H1 (cell line): Measurements from ENCODE around the gene ARHGAP6. TPM values are rescaled to one million over a fixed set of nuclear protein-coding genes. Genes with fewer than 3 reads are reported as not detected.

ENCODE experiments used
- CTCF ChIA-PET: fragments of 300-600 bp; sonication (Branson Sonifier 250); formaldehyde crosslinking; loops from one replicate; lab custom pipeline; 2021; ENCODE audit not compliant: partially characterized antibody; lab: Charles Lee
- POLR2A ChIA-PET: fragments of 300-600 bp; sonication (Branson Sonifier 250); formaldehyde crosslinking; loops from one replicate; lab custom pipeline; 2021; ENCODE audit warnings: inconsistent platforms; ENCODE audit not compliant: partially characterized antibody; lab: Charles Lee
- DNase-seq, 2 experiments: peaks; one replicate each; pipeline versions ENCODE4 v3.0.0 to v3.0.0-alpha.2; 2010 to 2022; ENCODE audit warnings: low spot score in 2 of 2, low read depth in 1 of 2, mixed read lengths in 1 of 2
- FAIRE-seq: peaks from 2 replicates; lab custom pipeline; 2011; peaks lifted over from hg19 to GRCh38; lab: Jason Lieb, UNC
- H2AFZ ChIP-seq: 2 replicates; pipeline ENCODE4 v1.8.1; 2012; ENCODE audit warnings: low read length, inconsistent platforms
- H2AK5ac ChIP-seq: 2 replicates; pipeline ENCODE4 v1.6.1; 2013; ENCODE audit warnings: low read depth, low read length
- H2BK120ac ChIP-seq: replicated peaks from 2 replicates; pipeline ENCODE3; 2013; ENCODE audit warnings: low read depth, low read length, inconsistent platforms
- H2BK12ac ChIP-seq: 2 replicates; pipeline ENCODE4 v1.6.1; 2013; ENCODE audit warnings: low read depth, low read length
- H2BK15ac ChIP-seq: 2 replicates; pipeline ENCODE4 v1.6.1; 2013; ENCODE audit warnings: low read length
- H2BK20ac ChIP-seq: 2 replicates; pipeline ENCODE4 v1.6.1; 2013; ENCODE audit warnings: low read length
- H2BK5ac ChIP-seq: 2 replicates; pipeline ENCODE4 v1.6.1; 2013; ENCODE audit warnings: low read depth, low read length
- H3K14ac ChIP-seq: 2 replicates; pipeline ENCODE4 v1.6.1; 2013; ENCODE audit warnings: inconsistent platforms; ENCODE audit not compliant: insufficient read length
- H3K18ac ChIP-seq: 2 replicates; pipeline ENCODE4 v1.6.1; 2013; ENCODE audit warnings: low read length; ENCODE audit errors: extremely low read depth
- H3K23ac ChIP-seq: 2 replicates; pipeline ENCODE4 v1.6.1; 2013; ENCODE audit warnings: inconsistent platforms; ENCODE audit not compliant: insufficient read length
- H3K23me2 ChIP-seq: 2 replicates; pipeline ENCODE4 v1.6.1; 2013; ENCODE audit warnings: low read depth, low read length
- H3K27ac ChIP-seq: 2 replicates; pipeline ENCODE4 v1.6.1; 2011; ENCODE audit warnings: low read depth, low read length, inconsistent platforms
- H3K27me3 ChIP-seq, 4 experiments: replicated peaks in 1 of 4; 1 replicate in 1 of 4; 2 replicates in 3 of 4; pipeline versions ENCODE4 v1.6.1 to v1.8.1; 2011 to 2013; ENCODE audit warnings: low read length in 3 of 4, mild to moderate bottlenecking in 3 of 4, inconsistent platforms in 2 of 4, mixed read lengths in 2 of 4, moderate library complexity in 1 of 4; ENCODE audit not compliant: control insufficient read depth in 3 of 4, insufficient read depth in 3 of 4; ENCODE audit errors: extremely low read depth in 1 of 4
- H3K36me3 ChIP-seq, 4 experiments: 2 replicates each; pipeline versions ENCODE4 v1.6.1 to v1.8.1; 2011 to 2013; ENCODE audit warnings: mild to moderate bottlenecking in 4 of 4, low read length in 3 of 4, moderate library complexity in 2 of 4, control low read depth in 1 of 4, inconsistent platforms in 1 of 4; ENCODE audit not compliant: insufficient read depth in 4 of 4, control insufficient read depth in 2 of 4
- H3K4ac ChIP-seq: replicated peaks from 2 replicates; pipeline ENCODE3; 2013; ENCODE audit warnings: low read length, low read depth, mixed read lengths, inconsistent platforms; ENCODE audit not compliant: insufficient read length
- H3K4me1 ChIP-seq, 4 experiments: replicated peaks in 1 of 4; 1 replicate in 1 of 4; 2 replicates in 3 of 4; pipeline versions ENCODE4 v1.6.1 to v1.8.1; 2011 to 2013; ENCODE audit warnings: low read length in 3 of 4, inconsistent platforms in 2 of 4, mixed read lengths in 1 of 4; ENCODE audit not compliant: insufficient read depth in 4 of 4, control insufficient read depth in 3 of 4
- H3K4me2 ChIP-seq, 2 experiments: 2 replicates each; pipeline versions ENCODE4 v1.6.1 to v1.8.1; 2011 to 2013; ENCODE audit warnings: low read depth in 2 of 2, low read length in 2 of 2, control low read depth in 1 of 2, inconsistent platforms in 1 of 2, mild to moderate bottlenecking in 1 of 2; ENCODE audit not compliant: insufficient read depth in 1 of 2
- H3K4me3 ChIP-seq, 4 experiments: fragments of 200-600, 300-600 bp in 1 of 4; sonication (generic), shearing (Covaris generic), sonication (Bioruptor Twin) in 1 of 4; 2 replicates each; pipeline versions ENCODE4 v1.5.1 to v1.8.1; 2011 to 2016; ENCODE audit warnings: low read length in 4 of 4, low read depth in 3 of 4, control low read depth in 2 of 4, inconsistent platforms in 2 of 4, mild to moderate bottlenecking in 2 of 4, mixed read lengths in 1 of 4, moderate library complexity in 1 of 4; ENCODE audit not compliant: insufficient read depth in 2 of 4; ENCODE audit errors: extremely low read depth in 1 of 4
- H3K56ac ChIP-seq: replicated peaks from 2 replicates; pipeline ENCODE3; 2013; ENCODE audit warnings: low read depth, mild to moderate bottlenecking, mixed read lengths, low read length, inconsistent platforms; ENCODE audit not compliant: insufficient read length
- H3K79me1 ChIP-seq: 2 replicates; pipeline ENCODE4 v1.6.1; 2013; ENCODE audit warnings: low read depth, low read length, control low read depth
- H3K79me2 ChIP-seq, 2 experiments: 2 replicates each; pipeline versions ENCODE4 v1.6.1 to v1.8.1; 2012 to 2013; ENCODE audit warnings: low read length in 2 of 2, mild to moderate bottlenecking in 2 of 2, inconsistent platforms in 1 of 2; ENCODE audit not compliant: insufficient read depth in 2 of 2, control insufficient read depth in 1 of 2
- H3K9ac ChIP-seq, 4 experiments: replicated peaks in 1 of 4; 1 replicate in 1 of 4; 2 replicates in 3 of 4; pipeline versions ENCODE4 v1.6.1 to v1.8.1; 2011 to 2013; ENCODE audit warnings: low read depth in 3 of 4, low read length in 3 of 4, control low read depth in 2 of 4, mild to moderate bottlenecking in 2 of 4, moderate library complexity in 2 of 4, inconsistent platforms in 1 of 4; ENCODE audit errors: extremely low read depth in 1 of 4
- H3K9me3 ChIP-seq, 2 experiments: 2 replicates each; pipeline versions ENCODE4 v1.6.1 to v1.8.1; 2012 to 2013; ENCODE audit warnings: mild to moderate bottlenecking in 2 of 2, moderate library complexity in 2 of 2, control low read depth in 1 of 2, inconsistent platforms in 1 of 2, low read depth in 1 of 2, low read length in 1 of 2, mixed read lengths in 1 of 2; ENCODE audit not compliant: insufficient read depth in 2 of 2
- H4K20me1 ChIP-seq, 2 experiments: replicated peaks in 1 of 2; 2 replicates each; pipeline versions ENCODE3 to v1.8.1; 2011 to 2013; ENCODE audit warnings: inconsistent platforms in 2 of 2, low read length in 2 of 2, mild to moderate bottlenecking in 1 of 2; ENCODE audit not compliant: insufficient read depth in 2 of 2, control insufficient read depth in 1 of 2
- H4K5ac ChIP-seq: 2 replicates; pipeline ENCODE4 v1.6.1; 2013; ENCODE audit warnings: low read length, low read depth, mixed read lengths, inconsistent platforms; ENCODE audit not compliant: insufficient read length
- H4K8ac ChIP-seq: 2 replicates; pipeline ENCODE4 v1.8.0; 2013; ENCODE audit warnings: mild to moderate bottlenecking, moderate library complexity, low read length, inconsistent platforms; ENCODE audit not compliant: insufficient read depth; ENCODE audit errors: extremely low read depth
- H4K91ac ChIP-seq: replicated peaks from 2 replicates; pipeline ENCODE3; 2013; ENCODE audit warnings: low read length, mixed read lengths, inconsistent platforms; ENCODE audit not compliant: insufficient read length
- CHD1 ChIP-seq: IDR thresholded peaks from 2 replicates; pipeline ENCODE4 v1.6.1; 2012; ENCODE audit warnings: low read depth, low read length, improper control_type of control experiment
- HDAC2 ChIP-seq, 2 experiments: fragments of 300-600 bp in 1 of 2; sonication (generic) in 1 of 2; IDR thresholded peaks; 2 replicates each; pipeline ENCODE4 v1.6.1; 2011 to 2012; ENCODE audit warnings: low read depth in 2 of 2, low read length in 2 of 2, mild to moderate bottlenecking in 2 of 2, moderate library complexity in 2 of 2, borderline replicate concordance in 1 of 2, inconsistent platforms in 1 of 2
- POLR2A ChIP-seq, 2 experiments: IDR thresholded peaks; 1 replicate in 1 of 2; 2 replicates in 1 of 2; pipeline ENCODE4 v1.6.1; 2011; ENCODE audit warnings: low read depth in 2 of 2, low read length in 2 of 2, mild to moderate bottlenecking in 2 of 2; ENCODE audit errors: control extremely low read depth in 1 of 2
- RAD21 ChIP-seq, 2 experiments: IDR thresholded peaks in 1 of 2; conservative IDR thresholded peaks in 1 of 2; 2 replicates each; pipeline ENCODE4 v1.6.1; 2011; ENCODE audit warnings: low read depth in 2 of 2, low read length in 2 of 2, improper control_type of control experiment in 1 of 2, inconsistent platforms in 1 of 2, mild to moderate bottlenecking in 1 of 2, moderate library complexity in 1 of 2
- SP4 ChIP-seq: IDR thresholded peaks from 2 replicates; pipeline ENCODE4 v1.6.1; 2012; ENCODE audit warnings: low read length, inconsistent platforms
- WGBS, 2 experiments: shearing (Covaris generic) in 1 of 2; methylation state at CpG; one replicate each; pipeline versions ENCODE4 v1.1.6 to v1.1.7; 2013 to 2015; ENCODE audit warnings: low lambda C conversion rate in 2 of 2, mixed read lengths in 2 of 2, inconsistent platforms in 1 of 2, low coverage in 1 of 2, missing lambda C conversion rate in 1 of 2; ENCODE audit not compliant: insufficient replicate concordance in 2 of 2, insufficient coverage in 1 of 2, insufficient read length in 1 of 2; ENCODE audit errors: extremely low coverage in 1 of 2, missing lambda C conversion rate in 1 of 2; 5-methylcytosine and 5-hydroxymethylcytosine counted together
- polyA plus RNA-seq, 7 experiments: library from polyadenylated mRNA; depleted of rRNA in 3 of 7; stranded (reverse) in 5 of 7; unstranded in 2 of 7; fragments of >200 nt in 5 of 7; fragments of 200-250 nt in 2 of 7; gene quantifications; 1 replicate in 5 of 7; 2 replicates in 1 of 7; 4 replicates in 1 of 7; pipeline versions ENCODE4 v1.2.1 to v1.2.3, GENCODE V29; 2011 to 2013; ENCODE audit warnings: missing spikeins in 2 of 7, mixed read lengths in 2 of 7
- total RNA-seq: library from RNA; stranded (reverse); fragmentation: NEBNext Ultra II Directional; extraction: Animal tissue kit (Norgen Biotek cat#: 25700); gene quantifications from 2 replicates; pipeline ENCODE4 v1.2.1, GENCODE V29; 2021
- TF ChIP-seq, protein P1 (sequence below): IDR thresholded peaks from 2 replicates; pipeline ENCODE4 v1.6.1; 2012; ENCODE audit warnings: inconsistent platforms

Gene ARHGAP6
- total and polyA plus RNA-seq, 2 of the 8 experiments (the other 6 are each of a cell fraction or from before 2014, with no cell fraction given): 0.35 to 0.82 TPM

DNA sequence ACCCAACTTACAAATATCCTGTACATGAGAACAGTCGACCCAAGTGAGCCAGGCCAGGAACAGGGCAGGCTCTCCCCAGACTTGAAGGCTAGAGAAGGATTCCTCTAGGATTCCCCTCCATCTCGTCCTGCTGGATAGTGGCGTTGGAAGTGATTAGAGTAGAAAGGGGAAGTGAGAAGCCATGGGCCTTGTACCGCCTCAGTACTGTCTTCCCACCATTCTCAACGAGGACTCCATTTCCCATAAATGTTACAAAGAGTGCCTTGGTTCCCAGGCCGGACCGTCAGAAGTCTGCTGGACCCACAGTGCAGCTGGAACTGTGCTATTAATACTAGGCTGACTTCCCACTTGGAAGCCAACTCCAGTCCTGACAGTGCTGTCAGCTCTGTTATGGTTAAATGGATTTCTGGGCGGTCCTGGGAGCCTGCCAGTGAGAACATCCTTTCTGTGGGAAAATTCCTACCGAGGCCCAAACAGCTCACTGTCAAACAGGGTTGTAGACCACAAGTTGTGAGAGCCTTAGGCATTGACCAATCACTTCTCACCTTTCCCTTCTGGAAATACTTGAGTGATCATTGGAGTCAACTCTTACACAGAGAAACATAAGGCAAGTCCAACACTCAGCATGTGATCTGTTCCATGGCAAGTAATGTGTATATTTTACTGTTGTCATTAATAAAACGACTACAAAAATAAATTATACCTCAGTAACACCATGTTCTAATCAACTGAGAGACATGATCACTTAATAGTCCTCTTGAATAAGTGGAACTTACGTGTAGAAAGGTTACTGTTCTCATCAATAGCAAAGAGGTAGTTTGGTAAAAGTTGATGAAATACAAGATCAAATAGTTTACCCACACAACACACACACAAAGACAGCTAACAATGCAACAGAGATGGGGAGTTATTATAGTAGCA lies 314.1 kb downstream of the ARHGAP6 start:
- Histone ChIP-seq H3K4ac (no peak overlapping the region), H3K79me1 (no peaks in the 10 kb centered on the region), H2BK5ac (no peak overlapping the region), H3K4me1 (no peaks in the 10 kb centered on the region), H3K4me2 (no peak overlapping the region), H4K8ac (no peak overlapping the region), H3K18ac (no peak overlapping the region), H2BK15ac (no peak overlapping the region), H2BK20ac (no peak overlapping the region), H3K9me3 (no peaks in the 10 kb centered on the region), H2AFZ (no peak overlapping the region), H3K4me3 (no peak overlapping the region), H3K23ac (no peak overlapping the region), H2AK5ac (no peak overlapping the region), H2BK120ac (no peak overlapping the region), H3K27me3 (no peaks in the 10 kb centered on the region), H2BK12ac (no peak overlapping the region), H4K5ac (no peak overlapping the region), H3K23me2 (no peaks in the 10 kb centered on the region), H3K56ac (no peak overlapping the region), H3K79me2 (no peaks in the 10 kb centered on the region), H4K91ac (no peak overlapping the region), H3K14ac (no peak overlapping the region), H3K27ac (no peak overlapping the region), H3K36me3 (no peaks in the 10 kb centered on the region), H3K9ac (no peak overlapping the region), H4K20me1 (no peaks in the 10 kb centered on the region)
- ChIA-PET CTCF (interaction anchor here (1.2 kb wide), 1 partner anchor 93 kb away, joined by 3 read pairs; no protein-coding TSS in a partner anchor), POLR2A (interaction anchor here (1.0 kb wide), 1 partner anchor 14 kb away, joined by 3 read pairs; no protein-coding TSS in a partner anchor)
- TF ChIP-seq RAD21 (IDR thresholded peaks at IDR 0.05 in 1 of 2, conservative IDR thresholded peaks at IDR 0.05 in 1 of 2; ENCODE audit: low read depth in 2 of 2, low read length in 2 of 2) (no peak), HDAC2 (IDR thresholded peaks at IDR 0.05; ENCODE audit: borderline replicate concordance in 1 of 2, low read depth in 2 of 2, low read length in 2 of 2) (no peak), SP4 (no peak), CHD1 (no peak), POLR2A (IDR thresholded peaks at IDR 0.05; ENCODE audit: control extremely low read depth in 1 of 2, low read depth in 2 of 2, low read length in 2 of 2) (no peak)
- TF ChIP-seq, protein P1, sequence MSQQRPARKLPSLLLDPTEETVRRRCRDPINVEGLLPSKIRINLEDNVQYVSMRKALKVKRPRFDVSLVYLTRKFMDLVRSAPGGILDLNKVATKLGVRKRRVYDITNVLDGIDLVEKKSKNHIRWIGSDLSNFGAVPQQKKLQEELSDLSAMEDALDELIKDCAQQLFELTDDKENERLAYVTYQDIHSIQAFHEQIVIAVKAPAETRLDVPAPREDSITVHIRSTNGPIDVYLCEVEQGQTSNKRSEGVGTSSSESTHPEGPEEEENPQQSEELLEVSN: no peak
- FAIRE-seq: no peak
- no peak for DNase-seq
- 93% methylated on average over 9 of the region's 11 CpGs; no CpG with 5 or more reads in 1 of the 2 experiments for WGBS, 2 experiments
